ENCODE data around the gene NTNG2. TPM values are rescaled to one million over a fixed set of nuclear protein-coding genes. Genes with fewer than 3 reads are reported as not detected.

Gene NTNG2
- total RNA-seq, 2 experiments from 2014 or later, result 10.9 to 15.6 TPM

DNA sequence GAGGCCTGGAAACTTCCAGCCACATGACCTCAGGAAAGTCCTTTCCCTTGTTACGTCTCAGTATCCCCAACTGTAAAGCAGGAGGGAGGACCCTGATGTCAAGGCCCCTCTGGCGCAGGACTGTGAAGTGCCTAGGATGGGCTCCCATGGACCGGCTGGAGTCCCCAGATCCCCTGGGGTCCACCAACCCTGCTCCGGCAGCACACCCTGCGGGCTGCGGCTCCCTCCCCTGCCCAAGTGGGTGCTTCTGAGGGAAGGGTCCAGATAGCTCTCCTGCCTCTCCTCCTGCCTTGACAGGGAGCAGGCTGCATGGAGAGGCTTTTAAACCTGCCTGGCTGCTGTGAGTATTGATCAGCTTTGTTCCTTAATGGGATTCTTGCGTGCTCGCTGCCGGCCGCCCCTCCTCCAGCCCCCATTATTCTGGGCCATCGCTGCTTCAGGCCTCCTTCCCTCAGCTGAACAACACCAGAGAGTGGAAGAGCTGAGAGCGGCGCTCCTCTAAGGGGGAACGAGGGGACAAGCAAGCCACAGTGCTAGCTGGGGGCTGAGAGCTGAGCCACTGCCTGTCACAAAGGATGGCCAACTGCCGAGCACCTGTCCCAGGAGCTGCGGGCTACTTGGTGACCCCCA, 25.6 kb upstream of the NTNG2 start:
- DNase-seq (no peak), ATAC-seq (ENCODE audit: low read depth) (no peak)
- Mint-ChIP-seq H3K4me1 (no peaks in the 10 kb centered on the region), H3K27ac (no peak overlapping the region), H3K27me3 (peaks cover 40% of the 10 kb centered on the region), H3K9me3 (no peaks in the 10 kb centered on the region), H3K4me3 (no peak overlapping the region), H3K36me3 (no peaks in the 10 kb centered on the region)
- POLR2A ChIA-PET, result no interaction called here

DNA sequence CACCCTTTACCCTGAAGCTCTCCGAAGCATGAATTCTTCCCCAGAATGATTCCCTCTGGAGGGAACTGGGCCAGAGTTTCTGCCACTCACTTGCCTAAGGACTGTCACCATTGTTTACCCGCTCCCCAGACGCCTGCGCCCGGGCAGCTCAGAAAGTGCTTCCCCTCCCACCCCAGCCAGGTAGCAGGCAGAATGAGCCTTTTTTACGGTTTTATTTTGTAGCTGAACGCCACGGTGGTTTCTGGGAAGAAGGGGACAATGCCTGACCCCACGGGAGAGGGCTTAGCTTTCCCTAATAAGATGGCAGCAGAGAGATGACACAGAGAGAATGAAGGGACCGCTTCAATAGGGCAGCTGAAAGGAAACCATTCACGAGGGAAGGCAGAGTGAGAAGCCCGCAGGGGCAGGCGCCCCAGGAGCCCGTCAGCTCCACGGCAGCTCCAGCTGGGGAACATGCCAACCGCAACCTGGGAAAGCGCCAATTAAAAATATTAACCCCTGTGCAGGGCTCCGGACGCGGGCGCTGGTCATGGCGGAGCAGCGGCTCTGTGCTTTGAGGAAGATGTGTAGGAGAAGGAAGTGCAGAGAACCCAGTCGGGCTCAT, 20.4 kb upstream of the NTNG2 start:
- POLR2A ChIA-PET, result no interaction called here
- H3K4me1 Mint-ChIP-seq, result peaks cover 10% of the 10 kb centered on the region
- ATAC-seq (ENCODE audit: low read depth) (no peak), DNase-seq (no peak)
- H3K9me3 Mint-ChIP-seq, result no peaks in the 10 kb centered on the region
- H3K36me3 Mint-ChIP-seq, result no peaks in the 10 kb centered on the region
- peak overlapping the region; percentile 72 for H3K4me3 Mint-ChIP-seq
- no peak overlapping the region for H3K27ac Mint-ChIP-seq
- H3K27me3 Mint-ChIP-seq, result peaks cover 55% of the 10 kb centered on the region

DNA sequence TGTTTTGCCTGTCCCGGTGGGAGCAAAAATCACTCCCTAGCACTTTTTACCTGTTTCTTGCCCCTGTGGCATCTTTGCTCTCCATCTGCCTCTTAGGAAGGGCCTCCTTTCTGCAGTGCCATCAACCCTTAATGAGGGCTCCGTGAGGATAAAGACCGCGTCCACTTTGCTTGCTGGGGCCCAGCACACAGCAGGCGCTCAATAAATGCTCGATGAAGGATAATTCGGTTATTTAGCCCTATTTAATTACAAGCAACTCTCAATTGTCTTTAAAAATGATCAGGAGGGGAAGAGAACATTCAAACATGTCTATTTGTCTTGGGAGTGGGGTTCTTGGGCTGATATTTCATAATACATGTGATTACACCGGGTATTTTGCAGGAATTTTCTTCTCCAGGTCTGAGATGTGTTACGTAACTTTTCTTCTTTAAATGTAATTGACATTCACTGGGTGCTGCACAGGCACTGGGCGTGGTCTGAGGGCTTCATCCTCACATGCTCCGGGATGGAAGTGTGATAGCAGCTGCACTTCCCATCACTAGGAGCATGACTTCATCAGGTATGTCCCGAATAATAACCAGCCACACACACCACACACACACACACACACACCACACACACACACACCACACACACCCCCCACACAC, 19.8 kb upstream of the NTNG2 start:
- Mint-ChIP-seq H3K9me3 (no peaks in the 10 kb centered on the region), H3K4me1 (peaks cover 10% of the 10 kb centered on the region), H3K27ac (no peak overlapping the region), H3K36me3 (no peaks in the 10 kb centered on the region), H3K27me3 (peaks cover 57% of the 10 kb centered on the region), H3K4me3 (peak overlapping the region; percentile 72)
- POLR2A ChIA-PET, result no interaction called here
- DNase-seq (no peak), ATAC-seq (ENCODE audit: low read depth) (no peak)

DNA sequence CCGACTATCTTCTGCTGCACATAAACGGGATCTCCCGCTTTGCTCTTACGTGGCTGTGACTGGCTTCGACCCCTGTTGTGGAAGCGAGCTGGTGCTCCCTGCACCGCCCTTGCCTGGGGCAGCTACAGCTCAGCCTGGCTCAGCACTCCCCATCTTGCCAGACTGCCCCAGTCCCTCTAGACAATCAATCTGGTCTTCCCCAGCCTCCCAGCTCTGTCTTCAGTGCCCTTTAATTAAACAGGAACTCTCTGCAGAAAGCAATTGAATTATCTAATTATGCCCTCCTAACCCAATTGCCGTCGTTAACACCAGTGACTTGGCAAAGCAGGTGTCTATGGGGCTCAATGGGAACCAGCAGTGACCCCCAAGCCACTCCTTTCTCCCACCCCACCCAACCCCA, 18.9 kb upstream of the NTNG2 start:
- Mint-ChIP-seq H3K4me3 (no peak overlapping the region), H3K27me3 (peaks cover 56% of the 10 kb centered on the region), H3K9me3 (no peaks in the 10 kb centered on the region), H3K27ac (no peak overlapping the region), H3K4me1 (peaks cover 10% of the 10 kb centered on the region), H3K36me3 (no peaks in the 10 kb centered on the region)
- ATAC-seq (ENCODE audit: low read depth) (no peak), DNase-seq (no peak)
- POLR2A ChIA-PET, result interaction anchor here (0.7 kb wide), 1 partner anchor 885 kb away, joined by 3 read pairs; no protein-coding TSS in a partner anchor

DNA sequence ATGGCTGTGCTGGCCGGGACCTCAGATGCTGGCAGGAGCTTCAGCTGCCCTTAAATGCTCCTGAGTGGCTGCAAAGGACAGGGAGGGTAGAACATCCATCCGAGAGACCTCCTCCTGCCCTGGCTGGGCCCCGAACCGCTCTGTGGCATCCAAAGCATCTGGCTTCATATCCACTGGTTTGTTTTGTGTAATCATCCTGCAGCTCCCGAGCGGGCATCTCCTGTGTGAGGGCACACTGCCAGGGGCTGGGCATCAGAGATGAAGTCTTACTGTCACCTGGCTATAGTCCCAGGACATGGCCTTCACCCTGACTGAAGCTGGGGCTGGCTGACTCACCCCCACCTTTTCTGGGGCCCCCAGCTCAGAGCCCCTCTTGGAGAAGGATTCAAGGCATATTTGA, 18.5 kb upstream of the NTNG2 start:
- Mint-ChIP-seq H3K4me1 (peaks cover 10% of the 10 kb centered on the region), H3K9me3 (no peaks in the 10 kb centered on the region), H3K27ac (no peak overlapping the region), H3K27me3 (peaks cover 59% of the 10 kb centered on the region), H3K4me3 (no peak overlapping the region), H3K36me3 (no peaks in the 10 kb centered on the region)
- no peak for DNase-seq
- no peak for ATAC-seq (ENCODE audit: low read depth)
- POLR2A ChIA-PET, result interaction anchor here (0.7 kb wide), 1 partner anchor 886 kb away, joined by 3 read pairs; no protein-coding TSS in a partner anchor

DNA sequence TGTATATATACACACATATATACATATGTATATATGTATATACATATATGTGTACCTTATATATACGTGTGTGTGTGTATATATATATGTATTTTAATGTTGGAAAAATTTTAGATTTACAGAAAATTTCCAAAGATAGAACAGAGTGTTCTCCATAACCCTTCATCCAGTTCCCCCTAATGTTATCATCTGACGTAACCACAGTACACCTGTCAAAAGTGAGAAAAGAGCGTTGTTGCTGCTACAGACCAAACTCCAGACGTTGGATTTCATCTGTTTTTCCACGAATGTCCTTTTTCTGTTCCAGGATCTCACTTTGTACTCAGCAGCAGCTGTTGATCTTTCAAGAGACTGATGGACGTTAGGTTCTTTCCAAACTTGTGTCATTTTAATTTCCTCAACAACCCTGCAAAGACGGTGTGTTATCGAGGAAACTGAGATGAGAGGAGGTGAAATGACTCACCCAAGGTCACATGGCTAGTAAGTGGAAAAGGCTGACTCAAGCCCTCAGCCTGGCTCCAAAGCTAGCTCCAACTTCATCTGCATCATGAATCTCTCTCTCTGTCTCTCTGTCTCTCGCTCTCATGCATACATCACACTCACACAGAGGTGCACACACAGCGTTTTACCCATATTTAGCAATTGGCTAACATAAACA, 17.0 kb upstream of the NTNG2 start:
- peaks cover 57% of the 10 kb centered on the region for H3K27me3 Mint-ChIP-seq
- ATAC-seq (ENCODE audit: low read depth), result no peak

DNA sequence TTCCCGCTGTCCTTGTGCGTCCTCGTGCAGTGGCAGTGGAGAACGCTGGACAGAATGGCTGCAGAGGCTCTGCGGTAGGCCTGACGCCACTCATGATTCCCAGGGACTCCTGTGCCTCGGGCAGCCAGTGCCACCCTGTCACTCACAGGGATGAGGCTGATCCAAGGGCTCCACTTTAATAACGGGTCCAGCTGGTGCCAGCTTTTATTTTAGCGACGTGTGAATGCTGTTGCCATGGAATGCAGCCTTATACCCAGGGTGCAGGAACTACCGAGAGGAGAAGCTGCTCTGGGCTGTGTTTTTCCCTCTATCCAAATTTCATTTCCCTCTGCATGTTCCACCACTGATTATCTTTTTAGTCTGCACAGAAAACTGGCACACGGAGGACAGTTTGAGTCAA, 15.8 kb upstream of the NTNG2 start:
- POLR2A ChIA-PET, result no interaction called here
- no peaks in the 10 kb centered on the region for H3K36me3 Mint-ChIP-seq
- H3K27me3 Mint-ChIP-seq, result peaks cover 49% of the 10 kb centered on the region
- H3K9me3 Mint-ChIP-seq, result no peaks in the 10 kb centered on the region
- DNase-seq (no peak), ATAC-seq (ENCODE audit: low read depth) (no peak)
- no peak overlapping the region for H3K27ac Mint-ChIP-seq
- H3K4me1 Mint-ChIP-seq, result peaks cover 10% of the 10 kb centered on the region
- H3K4me3 Mint-ChIP-seq, result no peak overlapping the region

More for the DNA sequence above, 17.0 kb upstream of the NTNG2 start:
- Mint-ChIP-seq H3K9me3 (no peaks in the 10 kb centered on the region), H3K4me1 (peaks cover 10% of the 10 kb centered on the region), H3K27ac (no peak overlapping the region), H3K36me3 (no peaks in the 10 kb centered on the region), H3K4me3 (no peak overlapping the region)
- DNase-seq, result no peak
- POLR2A ChIA-PET, result no interaction called here

DNA sequence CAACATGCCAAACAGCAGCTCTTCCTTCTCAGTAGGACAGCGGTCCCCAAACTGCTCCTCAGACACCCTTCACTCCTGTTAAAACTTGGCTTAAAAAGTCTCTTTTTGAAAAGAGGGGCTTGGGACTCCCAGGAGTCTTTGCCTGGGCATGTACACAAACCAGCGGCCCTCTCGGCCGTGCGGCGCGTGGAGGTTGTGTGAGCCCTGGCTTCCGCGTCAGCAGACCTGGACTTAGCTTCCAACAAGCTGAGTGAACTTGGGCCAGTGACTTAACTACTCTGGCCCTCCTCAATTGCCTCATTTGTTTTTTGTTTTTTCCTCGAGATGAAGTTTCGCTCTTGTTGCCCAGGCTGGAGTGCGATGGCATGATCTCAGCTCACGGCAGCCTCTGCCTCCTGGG, 15.3 kb upstream of the NTNG2 start:
- DNase-seq (no peak), ATAC-seq (ENCODE audit: low read depth) (no peak)
- Mint-ChIP-seq H3K9me3 (no peaks in the 10 kb centered on the region), H3K27ac (no peak overlapping the region), H3K4me3 (no peak overlapping the region), H3K36me3 (no peaks in the 10 kb centered on the region), H3K4me1 (peaks cover 7% of the 10 kb centered on the region), H3K27me3 (peaks cover 44% of the 10 kb centered on the region)
- POLR2A ChIA-PET, result no interaction called here

DNA sequence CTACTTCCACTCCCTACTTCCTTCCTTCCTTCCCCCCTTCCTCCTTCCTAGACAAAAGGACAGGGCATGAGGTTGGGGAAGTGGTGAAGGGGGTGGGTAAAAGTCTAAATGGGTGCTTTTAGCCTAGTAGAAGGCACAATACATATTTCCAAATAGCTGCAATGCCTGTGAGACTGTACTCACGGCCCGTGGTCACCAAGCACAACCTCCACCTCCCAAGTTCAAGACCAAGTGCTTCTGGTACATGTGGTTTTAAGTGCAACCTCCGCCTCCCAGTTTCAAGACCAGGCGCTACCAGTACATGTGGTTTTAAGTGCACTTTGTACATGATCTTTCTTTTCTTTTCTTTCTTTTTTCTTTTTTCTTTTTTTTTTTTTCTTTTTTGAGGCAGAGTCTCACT, 14.5 kb upstream of the NTNG2 start:
- no peak for ATAC-seq (ENCODE audit: low read depth)
- Mint-ChIP-seq H3K36me3 (no peaks in the 10 kb centered on the region), H3K4me3 (no peak overlapping the region), H3K27ac (no peak overlapping the region), H3K9me3 (no peaks in the 10 kb centered on the region), H3K4me1 (peaks cover 1% of the 10 kb centered on the region), H3K27me3 (peaks cover 38% of the 10 kb centered on the region)
- POLR2A ChIA-PET, result no interaction called here
- DNase-seq, result no peak

DNA sequence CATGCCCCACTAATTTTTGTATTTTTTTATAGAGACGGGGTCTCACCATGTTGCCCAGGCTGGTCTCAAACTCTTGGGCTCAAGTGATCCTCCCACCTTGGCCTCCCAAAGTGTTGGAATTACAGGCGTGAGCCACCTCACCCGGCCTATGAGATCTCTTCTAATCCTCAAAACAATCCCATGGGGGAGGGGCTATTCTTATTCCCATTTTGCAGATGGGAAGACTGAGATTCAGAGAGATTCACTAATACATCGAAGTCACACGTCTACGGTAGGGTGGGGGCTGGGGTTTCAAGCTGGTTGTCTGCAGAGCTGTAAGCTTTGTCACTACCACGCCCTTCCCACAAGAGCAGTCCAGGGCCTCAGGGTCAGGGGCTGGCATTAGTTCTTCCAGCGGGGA, 14.0 kb upstream of the NTNG2 start:
- Mint-ChIP-seq H3K27ac (no peak overlapping the region), H3K4me3 (no peak overlapping the region), H3K27me3 (peaks cover 37% of the 10 kb centered on the region), H3K36me3 (no peaks in the 10 kb centered on the region), H3K9me3 (no peaks in the 10 kb centered on the region), H3K4me1 (peaks cover 1% of the 10 kb centered on the region)
- ATAC-seq (ENCODE audit: low read depth), result no peak
- POLR2A ChIA-PET, result no interaction called here
- DNase-seq, result no peak

DNA sequence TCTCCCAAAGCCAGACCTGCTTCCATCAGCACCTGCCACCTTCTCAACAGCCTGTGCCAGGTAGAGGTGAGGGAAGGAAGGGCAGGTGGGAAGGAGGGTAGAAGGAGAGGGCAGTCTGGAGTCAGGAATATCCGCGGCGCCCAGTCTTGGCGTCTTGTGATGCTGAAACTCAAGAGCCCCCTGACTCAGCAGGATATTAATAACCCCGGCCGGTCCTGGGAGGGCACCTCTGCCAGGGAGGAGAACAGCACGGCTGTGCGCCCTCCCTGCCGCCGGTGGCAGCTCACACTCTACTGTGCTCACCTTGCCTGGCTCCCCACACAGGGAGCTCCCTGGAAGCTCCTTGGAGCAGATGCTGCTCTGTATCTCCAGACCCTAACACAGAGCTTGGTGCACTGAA, 11.6 kb upstream of the NTNG2 start:
- Mint-ChIP-seq H3K4me3 (no peak overlapping the region), H3K27ac (no peak overlapping the region), H3K9me3 (no peaks in the 10 kb centered on the region), H3K36me3 (no peaks in the 10 kb centered on the region), H3K27me3 (peaks cover 26% of the 10 kb centered on the region), H3K4me1 (no peaks in the 10 kb centered on the region)
- ATAC-seq (ENCODE audit: low read depth) (no peak), DNase-seq (no peak)
- POLR2A ChIA-PET, result no interaction called here

DNA sequence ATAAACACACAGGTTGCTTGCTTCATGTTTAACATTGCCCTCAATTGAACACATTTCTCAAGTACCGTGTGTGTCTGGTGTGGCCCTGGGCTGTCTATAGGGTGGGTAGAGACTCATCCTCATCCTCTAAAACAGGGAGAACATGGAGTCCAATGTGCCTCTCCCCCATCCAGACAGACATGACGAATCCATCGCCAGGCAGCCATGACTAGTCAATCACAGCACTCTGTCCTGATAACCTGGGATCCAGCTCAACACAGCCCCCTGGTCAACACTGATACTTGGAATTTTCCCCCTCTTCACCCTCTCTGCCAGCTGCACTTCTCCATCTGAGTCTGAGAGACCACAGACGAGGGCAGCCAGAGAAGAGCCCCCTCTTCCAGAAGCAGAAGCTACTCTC, 10.7 kb upstream of the NTNG2 start:
- POLR2A ChIA-PET, result no interaction called here
- Mint-ChIP-seq H3K36me3 (no peaks in the 10 kb centered on the region), H3K27ac (no peak overlapping the region), H3K4me3 (no peak overlapping the region), H3K4me1 (no peaks in the 10 kb centered on the region), H3K9me3 (no peaks in the 10 kb centered on the region), H3K27me3 (peaks cover 30% of the 10 kb centered on the region)
- DNase-seq, result no peak
- no peak for ATAC-seq (ENCODE audit: low read depth)

DNA sequence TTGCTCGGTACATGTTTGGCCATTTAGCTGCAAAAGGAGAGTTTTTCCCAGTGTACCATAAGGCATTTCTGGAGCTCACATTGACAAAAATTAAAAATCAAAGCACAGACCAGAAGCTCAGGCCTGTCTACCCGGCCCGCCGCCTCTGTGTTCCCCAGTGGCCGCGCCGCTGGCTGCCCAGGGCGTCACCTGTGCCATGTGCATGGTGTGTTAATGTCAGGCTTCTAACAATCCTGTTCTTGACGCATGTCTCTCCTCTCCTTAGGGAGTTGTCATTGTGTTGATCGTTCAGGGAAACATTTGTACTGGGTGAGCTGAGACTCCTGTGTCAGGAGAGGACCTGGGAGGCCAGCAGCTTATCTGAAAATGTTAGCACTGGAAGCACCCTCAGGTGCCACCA, 9.6 kb upstream of the NTNG2 start:
- ATAC-seq (ENCODE audit: low read depth) (no peak), DNase-seq (no peak)
- H3K4me1 Mint-ChIP-seq, result no peaks in the 10 kb centered on the region
- no peaks in the 10 kb centered on the region for H3K36me3 Mint-ChIP-seq
- H3K27me3 Mint-ChIP-seq, result peaks cover 34% of the 10 kb centered on the region
- no peak overlapping the region for H3K4me3 Mint-ChIP-seq
- H3K9me3 Mint-ChIP-seq, result no peaks in the 10 kb centered on the region
- POLR2A ChIA-PET, result no interaction called here
- H3K27ac Mint-ChIP-seq, result no peak overlapping the region
